GM12891 (cell line): Measurements from ENCODE around the gene ENTHD1.

Source experiments
- POLR2A ChIP-seq: IDR thresholded peaks from 2 replicates; pipeline ENCODE4 v1.6.1; 2011; ENCODE audit warnings: low read depth, low read length, control low read depth
- POLR2AphosphoS5 ChIP-seq: IDR thresholded peaks from 2 replicates; pipeline ENCODE4 v1.6.1; 2011; ENCODE audit warnings: low read depth, low read length, control low read depth

DNA sequence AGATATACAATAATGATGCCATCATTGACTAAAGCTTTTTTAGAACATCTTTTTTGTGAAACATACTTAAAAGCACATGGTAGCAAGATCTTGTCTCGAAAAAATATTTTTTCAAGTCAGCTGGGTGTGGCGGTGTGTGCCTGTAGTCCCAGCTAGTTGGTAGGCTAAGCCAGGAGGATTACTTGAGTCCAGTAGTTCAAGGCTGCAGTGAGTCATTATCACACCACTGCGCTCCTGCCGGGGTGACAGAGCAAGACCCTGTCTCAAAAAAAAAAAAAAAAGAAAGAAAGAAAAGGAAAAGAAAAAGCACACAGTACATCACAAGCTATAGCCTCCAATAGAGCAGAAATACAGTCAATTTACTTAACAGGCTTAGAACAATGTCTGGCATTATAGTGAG lies 37.0 kb downstream of the ENTHD1 start:
- TF ChIP-seq POLR2AphosphoS5, result no peak
- no peak for TF ChIP-seq POLR2A
